GM23338 (cell line): Measurements from ENCODE around the gene CD68. TPM values are rescaled to one million over a fixed set of nuclear protein-coding genes. Genes with fewer than 3 reads are reported as not detected.

Experiments used
- ATAC-seq: fragments of 200-7000 bp; cut with Tn5 transposase; 3 replicates; pipeline ENCODE4 v1.9.1; 2020
- DNase-seq: peaks from one replicate; pipeline ENCODE4 v3.0.0-alpha.2; 2015; ENCODE audit warnings: low spot score
- H2AFZ ChIP-seq: fragments of 200-600 bp; sonication (generic); 2 replicates; pipeline ENCODE4 v1.8.0; 2016; ENCODE audit warnings: antibody characterized with exemption, mild to moderate bottlenecking, moderate library complexity
- H3F3A ChIP-seq: fragments of 200-600 bp; sonication (generic); replicated peaks from 2 replicates; pipeline ENCODE4 v1.8.0; 2017; ENCODE audit warnings: antibody characterized with exemption, mixed run types, low read depth
- H3K27ac ChIP-seq: fragments of 200-600 bp; sonication (generic); 2 replicates; pipeline ENCODE4 v1.6.1; 2016; ENCODE audit warnings: low read depth
- H3K27me3 ChIP-seq: fragments of 200-600 bp; sonication (generic); 2 replicates; pipeline ENCODE4 v1.8.0; 2016; ENCODE audit warnings: mild to moderate bottlenecking, mixed run types, moderate library complexity; ENCODE audit not compliant: insufficient read depth
- H3K36me3 ChIP-seq: fragments of 200-600 bp; sonication (generic); 2 replicates; pipeline ENCODE4 v1.8.0; 2016; ENCODE audit warnings: mild to moderate bottlenecking; ENCODE audit not compliant: insufficient read depth
- H3K4me1 ChIP-seq: fragments of 200-600 bp; sonication (generic); 2 replicates; pipeline ENCODE4 v1.8.0; 2016; ENCODE audit warnings: mild to moderate bottlenecking, moderate library complexity; ENCODE audit not compliant: insufficient read depth
- H3K4me2 ChIP-seq: fragments of 200-600 bp; sonication (generic); 2 replicates; pipeline ENCODE4 v1.7.1; 2017; ENCODE audit warnings: mixed run types
- H3K4me3 ChIP-seq: fragments of 200-600 bp; sonication (generic); 2 replicates; pipeline ENCODE4 v1.6.1; 2016; ENCODE audit warnings: mixed run types
- H3K79me2 ChIP-seq: fragments of 200-600 bp; sonication (generic); replicated peaks from 2 replicates; pipeline ENCODE4 v1.8.0; 2017; ENCODE audit warnings: mild to moderate bottlenecking; ENCODE audit not compliant: insufficient read depth
- H3K9me2 ChIP-seq: fragments of 200-600 bp; sonication (generic); 2 replicates; pipeline ENCODE4 v1.8.0; 2017; ENCODE audit not compliant: insufficient read depth
- H4K20me1 ChIP-seq: fragments of 200-600 bp; sonication (generic); replicated peaks from 2 replicates; pipeline ENCODE4 v1.8.0; 2017; ENCODE audit warnings: mild to moderate bottlenecking; ENCODE audit not compliant: insufficient read depth
- H3K27ac Mint-ChIP-seq: 2 replicates; pipeline ENCODE4 v1.8.0; 2020; ENCODE audit warnings: inconsistent platforms, mild to moderate bottlenecking, moderate library complexity, mixed read lengths
- H3K27me3 Mint-ChIP-seq: 3 replicates; pipeline ENCODE4 v1.8.0; 2022; ENCODE audit warnings: low read depth, mild to moderate bottlenecking, moderate library complexity, mixed read lengths, inconsistent platforms; ENCODE audit not compliant: insufficient read depth, poor library complexity
- H3K36me3 Mint-ChIP-seq: 3 replicates; pipeline ENCODE4 v1.8.0; 2021; ENCODE audit warnings: low read depth, mild to moderate bottlenecking, inconsistent platforms, moderate library complexity, mixed read lengths
- H3K4me1 Mint-ChIP-seq: 3 replicates; pipeline ENCODE4 v1.8.0; 2020; ENCODE audit warnings: mild to moderate bottlenecking, inconsistent platforms, mixed read lengths
- H3K4me3 Mint-ChIP-seq: 3 replicates; pipeline ENCODE4 v1.8.0; 2021; ENCODE audit warnings: moderate library complexity, mild to moderate bottlenecking, inconsistent platforms, mixed read lengths
- H3K9me3 Mint-ChIP-seq: 3 replicates; pipeline ENCODE4 v1.8.0; 2020; ENCODE audit warnings: moderate library complexity, mild to moderate bottlenecking, inconsistent platforms, mixed read lengths
- CREB1 ChIP-seq: fragments of 250-450 bp; sonication (Bioruptor Pico); IDR thresholded peaks from 2 replicates; pipeline ENCODE4 v1.5.0; 2020; ENCODE audit warnings: low read depth, mild to moderate bottlenecking, moderate library complexity
- CTCF ChIP-seq, 2 experiments: fragments of 200-600 bp in 1 of 2; sonication (generic) in 1 of 2; conservative IDR thresholded peaks; 2 replicates each; pipeline versions ENCODE4 v1.5.1 to v1.6.1; 2016 to 2017; ENCODE audit warnings: antibody characterized with exemption in 2 of 2, low read depth in 2 of 2, mild to moderate bottlenecking in 2 of 2, moderate library complexity in 1 of 2
- EZH2 ChIP-seq: fragments of 200-600 bp; sonication (generic); IDR thresholded peaks from one replicate; pipeline ENCODE4 v1.8.0; 2017; ENCODE audit warnings: antibody characterized with exemption, mild to moderate bottlenecking, low read depth; ENCODE audit not compliant: unreplicated experiment
- EZH2phosphoT487 ChIP-seq: fragments of 200-600 bp; sonication (generic); IDR thresholded peaks from one replicate; pipeline ENCODE4 v1.8.1; 2018; ENCODE audit warnings: antibody characterized with exemption; ENCODE audit not compliant: unreplicated experiment
- JUNB ChIP-seq: IDR thresholded peaks from one replicate; pipeline ENCODE4 v1.6.1; 2016; ENCODE audit warnings: antibody characterized with exemption; ENCODE audit not compliant: unreplicated experiment
- NANOG ChIP-seq: IDR thresholded peaks from 2 replicates; pipeline ENCODE4 v1.6.1; 2016; ENCODE audit warnings: antibody characterized with exemption, borderline replicate concordance
- POLR2AphosphoS5 ChIP-seq: IDR thresholded peaks from 2 replicates; pipeline ENCODE4 v1.6.1; 2016; ENCODE audit warnings: antibody characterized with exemption, low read depth
- REST ChIP-seq: IDR thresholded peaks from one replicate; pipeline ENCODE4 v1.6.1; 2018; ENCODE audit warnings: antibody characterized with exemption; ENCODE audit not compliant: unreplicated experiment
- STAT1 ChIP-seq: IDR thresholded peaks from one replicate; pipeline ENCODE4 v1.6.1; 2016; ENCODE audit warnings: antibody characterized with exemption; ENCODE audit not compliant: unreplicated experiment
- ZNF114 ChIP-seq: fragments of 250-450 bp; sonication (Bioruptor Pico); IDR thresholded peaks from 2 replicates; pipeline ENCODE4 v1.5.0; 2020; ENCODE audit warnings: mild to moderate bottlenecking, moderate library complexity
- ZNF331 ChIP-seq: fragments of 250-450 bp; sonication (Bioruptor Pico); IDR thresholded peaks from 2 replicates; pipeline ENCODE4 v1.5.0; 2020; ENCODE audit warnings: low read depth, mild to moderate bottlenecking, moderate library complexity
- ZNF462 ChIP-seq: fragments of 250-450 bp; sonication (Bioruptor Pico); IDR thresholded peaks from 2 replicates; pipeline ENCODE4 v1.5.0; 2020; ENCODE audit warnings: mild to moderate bottlenecking, moderate library complexity
- polyA plus RNA-seq: library from polyadenylated mRNA; unstranded; fragments of >200 nt; fragmentation: Nextera tagmentation; extraction: Ambion mirVana; gene quantifications from 2 replicates; pipeline ENCODE4 v1.2.1, GENCODE V29; 2016
- total RNA-seq: library from RNA; depleted of rRNA; stranded (reverse); fragments of >200 nt; shearing (Covaris generic); gene quantifications from 2 replicates; pipeline ENCODE4 v1.2.3, GENCODE V29; 2014
- TF ChIP-seq, protein P1 (sequence below): IDR thresholded peaks from 2 replicates; pipeline ENCODE4 v1.6.1; 2016; ENCODE audit warnings: antibody characterized with exemption

The CD68 gene
- total and polyA plus RNA-seq, 2 experiments from 2014 or later: not detected

DNA sequence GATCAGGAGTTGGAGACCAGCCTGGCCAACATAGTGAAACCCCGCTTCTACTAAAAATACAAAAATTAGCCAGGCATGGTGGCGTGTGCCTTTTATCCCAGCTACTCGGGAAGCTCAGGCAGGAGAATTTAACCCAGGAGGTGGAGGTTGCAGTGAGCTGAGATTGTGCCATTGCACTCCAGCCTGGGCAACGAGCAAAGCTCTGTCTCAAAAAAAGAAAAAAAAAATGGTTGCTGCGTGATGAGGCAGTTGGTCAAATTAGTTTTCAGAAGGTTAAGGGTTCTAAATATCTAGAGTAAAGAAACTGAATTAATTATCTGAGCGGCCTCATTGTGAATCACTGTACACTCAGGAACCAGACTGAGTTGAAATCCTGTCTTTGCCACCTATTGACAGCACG lies 3.5 kb upstream of the CD68 start:
- H3K36me3 ChIP-seq: peaks cover 46% of the 10 kb centered on the region
- H3K27me3 ChIP-seq: no peaks in the 10 kb centered on the region
- H3K4me1 Mint-ChIP-seq: peaks cover 64% of the 10 kb centered on the region
- peaks cover 56% of the 10 kb centered on the region for H3K79me2 ChIP-seq
- H3K4me1 ChIP-seq: peaks cover 42% of the 10 kb centered on the region
- H3K9me2 ChIP-seq: no peaks in the 10 kb centered on the region
- H2AFZ ChIP-seq: no peak overlapping the region
- DNase-seq: no peak
- peak overlapping the region; percentile 86; the same call in 1 of the 2 replicates for H3K27ac Mint-ChIP-seq
- ATAC-seq: no peak
- peak overlapping the region; percentile 100 for H3K4me3 ChIP-seq
- peak overlapping the region; percentile 32; the same call in 1 of the 2 replicates for H3K4me2 ChIP-seq
- peaks cover 90% of the 10 kb centered on the region for H3K36me3 Mint-ChIP-seq
- H3K4me3 Mint-ChIP-seq: peak overlapping the region; percentile 90
- peak overlapping the region; percentile 97 for H3K27ac ChIP-seq
- no peak for TF ChIP-seq ZNF331 (CRISPR knock-in tag)
- TF ChIP-seq STAT1: no peak
- TF ChIP-seq ZNF114 (CRISPR knock-in tag): no peak
- TF ChIP-seq CREB1: no peak
- no peak for TF ChIP-seq NANOG
- no peak for TF ChIP-seq JUNB
- no peak for TF ChIP-seq CTCF (conservative IDR thresholded peaks at IDR 0.05; ENCODE audit: low read depth in 2 of 2)
- TF ChIP-seq REST: no peak
- TF ChIP-seq EZH2phosphoT487: no peak
- TF ChIP-seq, protein P1, sequence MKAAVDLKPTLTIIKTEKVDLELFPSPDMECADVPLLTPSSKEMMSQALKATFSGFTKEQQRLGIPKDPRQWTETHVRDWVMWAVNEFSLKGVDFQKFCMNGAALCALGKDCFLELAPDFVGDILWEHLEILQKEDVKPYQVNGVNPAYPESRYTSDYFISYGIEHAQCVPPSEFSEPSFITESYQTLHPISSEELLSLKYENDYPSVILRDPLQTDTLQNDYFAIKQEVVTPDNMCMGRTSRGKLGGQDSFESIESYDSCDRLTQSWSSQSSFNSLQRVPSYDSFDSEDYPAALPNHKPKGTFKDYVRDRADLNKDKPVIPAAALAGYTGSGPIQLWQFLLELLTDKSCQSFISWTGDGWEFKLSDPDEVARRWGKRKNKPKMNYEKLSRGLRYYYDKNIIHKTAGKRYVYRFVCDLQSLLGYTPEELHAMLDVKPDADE: no peak
- no peak for TF ChIP-seq ZNF462
- no peak for TF ChIP-seq POLR2AphosphoS5
- TF ChIP-seq EZH2: no peak
- H3K9me3 Mint-ChIP-seq: peaks cover 16% of the 10 kb centered on the region; the same call in 2 of the 3 replicates
- H4K20me1 ChIP-seq: peaks cover 40% of the 10 kb centered on the region
- H3K27me3 Mint-ChIP-seq: peaks cover 56% of the 10 kb centered on the region
- peaks cover 81% of the 10 kb centered on the region for H3F3A ChIP-seq
